Hypothalamus (tissue), 51 donors: Measurements from ENCODE around the gene ANK3.

Experiments
- DNase-seq, 51 donors: peaks; one replicate each; lab custom pipeline; 2025; lab: John Stamatoyannopoulos, UW

The ANK3 gene

GRCh38 chr10:60350400-60350799 is 39.3 kb downstream of the ANK3 start:
- DNase-seq: no peak

- DNase-seq: no peak
Measured at GRCh38 chr10:60349426-60349825, 40.2 kb downstream of the ANK3 start.

- DNase-seq: no peak
Measured at GRCh38 chr10:60348982-60349381, 40.7 kb downstream of the ANK3 start.

GRCh38 chr10:60347270-60347669 is 42.4 kb downstream of the ANK3 start:
- DNase-seq: no peak

GRCh38 chr10:60346661-60347060 is 43.0 kb downstream of the ANK3 start:
- no peak for DNase-seq

- no peak for DNase-seq
Measured at GRCh38 chr10:60343254-60343653, 46.4 kb downstream of the ANK3 start.

GRCh38 chr10:60341969-60342368 is 47.7 kb downstream of the ANK3 start:
- no peak for DNase-seq

GRCh38 chr10:60340973-60341372 is 48.7 kb downstream of the ANK3 start:
- DNase-seq: no peak

GRCh38 chr10:60339757-60340156 is 49.9 kb downstream of the ANK3 start:
- no peak for DNase-seq

GRCh38 chr10:60338786-60339185 is 50.9 kb downstream of the ANK3 start:
- no peak for DNase-seq

GRCh38 chr10:60338002-60338564 is 51.6 kb downstream of the ANK3 start:
- no peak for DNase-seq

GRCh38 chr10:60336901-60337630 is 52.6 kb downstream of the ANK3 start:
- no peak for DNase-seq

- no peak for DNase-seq
Measured at GRCh38 chr10:60335708-60336107, 54.0 kb downstream of the ANK3 start.

GRCh38 chr10:60334991-60335390 is 54.7 kb downstream of the ANK3 start:
- no peak for DNase-seq

GRCh38 chr10:60332371-60332770 is 57.3 kb downstream of the ANK3 start:
- DNase-seq: no peak

- DNase-seq: no peak
Measured at GRCh38 chr10:60331886-60332285, 57.8 kb downstream of the ANK3 start.

GRCh38 chr10:60323162-60323561 is 66.5 kb downstream of the ANK3 start:
- DNase-seq: no peak

- DNase-seq: no peak
Measured at GRCh38 chr10:60320666-60321065, 69.0 kb downstream of the ANK3 start.

GRCh38 chr10:60316029-60316428 is 73.6 kb downstream of the ANK3 start:
- DNase-seq: no peak

- no peak for DNase-seq
Measured at GRCh38 chr10:60315311-60315710, 74.4 kb downstream of the ANK3 start.

GRCh38 chr10:60314069-60314940 is 75.4 kb downstream of the ANK3 start:
- DNase-seq: no peak

GRCh38 chr10:60313589-60313952 is 76.1 kb downstream of the ANK3 start:
- DNase-seq: no peak
